GM23248 (cell line): ENCODE results near the gene FBXO39.

Source experiments
- EZH2 ChIP-seq: fragments of 200-600 bp; sonication (generic); IDR thresholded peaks from 2 replicates; pipeline ENCODE4 v1.6.1; 2018; ENCODE audit warnings: antibody characterized with exemption, mild to moderate bottlenecking; ENCODE audit not compliant: insufficient read depth, poor library complexity, severe bottlenecking
- EZH2phosphoT487 ChIP-seq: fragments of 200-600 bp; sonication (generic); IDR thresholded peaks from 2 replicates; pipeline ENCODE4 v1.6.1; 2018; ENCODE audit warnings: antibody characterized with exemption, moderate library complexity, mild to moderate bottlenecking, low read depth; ENCODE audit not compliant: insufficient read depth

DNA sequence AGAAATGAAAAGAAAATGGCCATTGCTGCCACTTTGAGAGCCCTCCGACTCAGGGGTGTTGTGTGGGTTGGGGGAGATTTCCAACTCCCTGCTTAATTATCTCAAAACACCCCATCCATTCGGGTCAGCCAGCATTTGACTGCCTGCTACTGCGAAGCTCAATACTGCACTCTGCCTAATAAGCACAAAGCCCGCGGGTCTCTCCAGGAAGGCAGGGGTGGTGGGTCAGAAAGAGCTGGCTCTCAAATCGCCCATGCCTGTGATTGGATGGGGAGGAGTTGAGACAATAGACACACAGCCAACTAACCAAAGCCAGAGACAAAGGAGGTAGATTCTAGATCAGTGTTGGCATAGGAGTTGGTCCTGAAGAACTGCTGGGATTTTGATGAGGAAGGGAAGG, 22.5 kb upstream of the FBXO39 start:
- no peak for TF ChIP-seq EZH2phosphoT487
- TF ChIP-seq EZH2, result no peak
